Measurements from ENCODE around the gene RFTN2.

- TF ChIP-seq POLR2A (IDR thresholded peaks at IDR 0.05), result no peak
- no peak for TF ChIP-seq CTCF (IDR thresholded peaks at IDR 0.05)
These were observed 128.1 kb downstream of the RFTN2 start for GRCh38 chr2:197547163-197547900.
